Hepatic stellate cell (primary cell): ENCODE results near the gene CSMD2.
A peak's percentile ranks its signal among the peaks of the same experiment; 100 is the strongest.
"Not testable (repeated sequence)": the region's sequence is repeated elsewhere in the genome, so short reads cannot be mapped to it uniquely, and the experiment has no call there.

Experiments
- DNase-seq: peaks from one replicate; pipeline ENCODE4 v3.0.0; 2011; ENCODE audit warnings: low spot score

Gene CSMD2

DNA sequence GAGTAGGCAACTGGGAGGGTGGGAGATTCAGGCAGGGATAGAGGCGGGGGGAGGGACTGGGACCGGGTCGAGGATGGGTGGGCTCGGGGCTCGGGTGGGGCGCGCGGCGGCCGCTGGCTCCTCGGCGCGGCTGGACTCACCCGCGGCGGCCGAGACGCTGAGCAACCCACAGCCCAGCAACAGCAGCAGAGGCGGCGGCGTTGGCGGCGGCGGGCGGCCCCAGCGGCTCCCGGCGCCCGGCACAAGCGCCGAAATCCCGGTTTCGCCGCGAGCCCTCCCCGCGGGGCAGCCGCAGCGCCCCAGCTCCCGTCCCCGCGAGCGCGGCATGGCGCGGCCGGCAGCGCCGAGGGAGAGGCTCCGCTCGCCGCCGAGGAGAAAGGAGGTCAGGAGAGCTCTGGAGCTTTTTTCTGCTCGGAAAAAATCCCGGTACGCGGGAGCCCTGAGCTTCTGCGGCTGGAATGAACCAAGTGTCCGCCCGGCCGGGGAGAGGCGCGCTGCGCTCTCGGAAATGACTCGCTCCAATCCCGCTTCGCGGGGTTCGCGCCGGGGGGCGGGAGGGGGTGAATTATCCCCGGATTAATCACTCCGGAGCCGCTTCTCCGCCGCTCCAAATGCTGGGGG lies at the start of gene CSMD2:
Gene CSMD2, minus strand, starts transcription at position 460 of the 621 bp plus-strand sequence. Its CDS starts 133 bp downstream, at position 327.
- DNase-seq: peak; percentile 35

DNA sequence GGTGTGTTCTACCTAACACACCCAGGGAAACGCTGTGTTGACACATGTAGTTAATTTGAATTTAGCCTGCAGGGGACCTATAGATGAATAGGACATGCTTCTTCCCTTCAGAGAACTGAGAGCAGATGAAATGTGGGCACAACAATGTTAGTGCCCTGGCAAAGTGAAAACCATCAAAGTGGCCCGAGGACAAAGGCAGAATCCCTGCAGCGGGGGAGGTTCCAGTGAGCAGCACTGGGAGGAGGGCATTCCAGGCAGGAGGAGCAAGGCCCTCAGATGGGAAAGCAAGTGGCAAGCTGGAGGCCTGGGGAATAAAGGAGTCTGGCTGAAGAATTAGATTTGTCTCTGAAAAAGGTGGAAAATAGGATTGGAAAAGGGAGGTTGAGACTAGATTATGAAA lies 48.9 kb upstream of the CSMD2 start:
- DNase-seq: no peak

DNA sequence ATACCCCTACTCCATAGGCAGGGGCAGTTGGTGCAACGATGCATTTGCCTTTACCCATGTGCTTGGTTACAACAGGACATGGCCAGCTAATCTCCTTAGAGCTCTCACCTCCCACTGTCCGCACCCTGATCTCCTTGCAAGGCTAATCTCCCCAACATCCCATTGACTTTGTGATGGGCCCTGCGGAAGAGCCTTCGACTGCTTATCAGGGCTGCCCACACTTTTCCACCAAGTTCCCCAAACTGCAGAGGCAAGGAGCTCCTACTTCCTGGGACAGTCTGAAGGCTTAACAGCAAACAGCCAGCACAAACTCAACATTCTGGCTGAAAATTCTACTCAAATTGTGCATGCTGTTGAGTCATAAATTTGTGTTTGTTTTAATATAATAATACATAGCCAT lies 47.6 kb upstream of the CSMD2 start:
- no peak for DNase-seq

DNA sequence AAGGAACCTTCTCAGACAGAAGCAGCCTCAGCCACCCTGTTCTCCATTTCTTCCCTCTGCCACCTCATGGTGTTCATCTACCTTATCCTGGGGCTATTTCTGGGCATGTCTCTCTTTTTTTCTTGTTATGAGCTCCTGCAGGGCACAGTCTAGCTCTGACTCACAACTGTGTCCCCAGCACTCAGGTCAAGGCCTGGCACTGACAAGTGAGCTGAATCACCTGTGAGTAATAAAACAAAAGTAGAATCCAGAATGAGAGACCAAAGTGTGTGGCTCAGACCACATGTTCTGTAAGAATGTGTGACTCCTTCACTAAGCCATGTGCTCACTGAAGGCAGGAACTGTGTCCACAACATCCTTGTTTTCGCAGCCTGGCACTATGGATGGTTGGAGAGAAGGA lies 34.9 kb upstream of the CSMD2 start:
- no peak for DNase-seq

DNA sequence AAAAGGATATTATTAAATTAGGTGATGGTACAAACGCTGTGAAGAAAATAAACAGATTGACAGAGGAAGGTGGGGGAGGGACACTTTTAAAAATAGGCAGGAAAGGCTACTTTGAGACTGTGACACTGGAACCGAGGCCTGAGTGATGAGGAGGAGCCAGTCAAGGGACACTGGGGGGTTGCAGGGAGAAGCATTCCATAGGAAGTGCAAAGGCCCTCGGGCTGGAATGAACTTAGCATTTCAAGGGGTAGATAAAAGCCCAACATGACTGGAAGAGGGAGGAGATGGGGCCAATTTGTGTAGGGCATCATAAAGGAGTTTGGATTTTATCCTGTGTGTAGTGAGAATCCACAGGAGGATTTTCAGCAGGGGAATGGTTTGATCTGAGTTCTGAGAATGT lies 27.6 kb upstream of the CSMD2 start:
- no peak for DNase-seq

DNA sequence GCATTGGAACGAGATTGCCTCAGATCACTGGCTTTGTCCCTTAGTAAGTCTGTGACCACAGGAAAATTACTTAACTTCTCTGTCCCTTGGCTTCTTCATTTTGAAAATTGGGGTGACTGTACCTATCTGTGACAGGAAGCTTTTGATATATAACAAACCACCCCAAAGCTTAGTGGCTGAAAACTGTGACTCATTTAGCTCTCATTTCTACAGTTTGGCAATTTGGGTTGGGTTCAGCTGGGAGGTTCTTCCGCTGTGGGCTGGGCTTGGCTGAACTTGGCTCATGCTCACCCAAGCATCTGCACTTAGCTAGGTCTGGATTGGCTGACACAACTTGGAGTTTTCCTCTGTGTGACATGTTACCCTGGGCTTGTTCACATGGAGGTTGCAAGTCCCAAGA lies 25.7 kb upstream of the CSMD2 start:
- no peak for DNase-seq

DNA sequence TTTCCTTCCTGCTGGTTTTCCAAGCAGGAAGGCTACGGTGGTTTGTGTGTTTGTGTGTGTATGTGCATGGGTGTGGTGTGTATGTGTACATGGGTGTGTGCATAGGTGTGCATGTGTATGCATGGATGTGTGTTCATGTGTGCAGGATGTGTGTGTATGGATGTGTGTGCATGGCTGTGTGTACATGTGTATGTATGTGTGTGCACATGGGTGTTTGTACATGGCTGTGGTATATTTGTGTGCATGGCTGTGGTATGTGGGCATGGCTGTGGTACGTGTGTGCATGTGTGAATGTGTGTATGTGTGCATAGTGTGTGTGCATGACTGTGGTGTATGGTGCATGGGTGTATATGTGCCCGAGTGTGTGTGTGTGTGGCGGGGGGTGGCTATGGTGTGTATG lies 24.0 kb upstream of the CSMD2 start:
- no peak for DNase-seq

DNA sequence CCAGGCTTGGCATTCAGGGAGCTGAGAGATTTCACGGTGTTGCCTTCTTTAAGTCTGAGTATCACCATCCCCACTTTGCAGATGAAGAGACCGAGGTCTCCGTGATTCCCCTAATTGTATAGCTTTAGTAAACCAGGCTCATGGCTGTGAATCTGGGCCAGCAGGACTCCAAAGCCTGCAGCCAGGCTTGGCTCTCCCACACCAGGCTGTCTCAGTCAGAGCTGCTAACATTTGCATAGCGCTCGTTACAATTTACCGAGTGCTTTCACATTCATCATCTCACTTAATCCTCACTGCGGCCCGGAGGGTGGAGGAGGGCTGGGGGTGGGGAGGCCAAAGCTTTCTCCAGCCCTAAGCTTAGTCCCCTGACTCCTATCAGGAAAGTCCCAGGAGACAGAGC lies 23.4 kb upstream of the CSMD2 start:
- no peak for DNase-seq

DNA sequence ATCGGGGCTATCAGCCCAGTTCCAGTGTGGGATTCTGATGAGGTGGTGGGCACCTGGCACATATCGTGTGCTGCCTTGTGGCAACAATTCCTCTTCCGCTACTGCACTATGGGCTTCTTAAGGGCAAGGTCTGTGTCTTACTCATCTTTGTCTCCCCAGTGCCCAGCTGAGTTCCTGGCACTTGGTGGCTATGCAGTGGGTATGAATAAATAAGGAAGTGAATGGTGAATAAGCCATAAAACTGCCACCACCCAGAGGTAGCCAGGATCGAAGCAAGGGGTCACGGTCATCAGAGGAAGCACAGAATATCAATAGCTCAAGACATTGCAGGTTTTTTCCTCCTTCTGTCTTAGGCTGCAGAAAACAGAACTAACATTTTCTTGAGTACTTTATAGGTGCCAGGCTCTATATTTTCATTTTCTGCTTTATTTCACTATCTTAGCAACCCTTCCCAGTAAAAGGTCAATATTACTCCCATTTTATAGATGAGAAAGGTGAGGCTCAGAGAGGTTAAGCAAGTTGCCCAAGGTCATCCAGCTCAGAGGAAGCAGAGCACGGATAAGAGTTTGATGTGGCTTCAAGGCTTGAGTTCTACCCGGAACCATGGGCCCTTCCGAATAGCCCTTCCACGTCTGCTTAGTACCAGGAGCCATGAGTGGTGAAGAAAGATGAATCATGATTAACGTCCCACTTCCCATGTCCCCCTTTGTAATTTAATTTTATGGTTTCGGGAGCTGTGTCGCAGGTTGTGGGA lies 21.9 kb upstream of the CSMD2 start:
- no peak for DNase-seq

DNA sequence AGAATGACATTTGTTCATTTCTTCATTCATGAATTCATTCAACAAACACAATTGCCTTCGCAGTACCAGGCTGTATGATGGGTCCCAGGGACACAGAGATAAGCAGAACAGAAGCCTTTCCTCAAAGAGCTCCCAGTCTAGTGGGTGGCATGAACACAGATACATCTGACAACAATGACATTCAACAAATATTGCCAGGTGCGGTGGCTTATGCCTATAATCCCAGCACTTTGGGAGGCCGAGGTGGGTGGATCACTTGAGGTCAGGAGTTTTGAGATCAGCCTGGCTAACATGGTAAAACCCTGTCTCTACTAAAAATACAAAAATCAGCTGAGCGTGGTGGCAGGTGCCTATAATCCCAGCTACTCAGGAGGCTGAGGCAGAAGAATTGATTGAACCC lies 18.4 kb upstream of the CSMD2 start:
- DNase-seq: not testable (repeated sequence)

DNA sequence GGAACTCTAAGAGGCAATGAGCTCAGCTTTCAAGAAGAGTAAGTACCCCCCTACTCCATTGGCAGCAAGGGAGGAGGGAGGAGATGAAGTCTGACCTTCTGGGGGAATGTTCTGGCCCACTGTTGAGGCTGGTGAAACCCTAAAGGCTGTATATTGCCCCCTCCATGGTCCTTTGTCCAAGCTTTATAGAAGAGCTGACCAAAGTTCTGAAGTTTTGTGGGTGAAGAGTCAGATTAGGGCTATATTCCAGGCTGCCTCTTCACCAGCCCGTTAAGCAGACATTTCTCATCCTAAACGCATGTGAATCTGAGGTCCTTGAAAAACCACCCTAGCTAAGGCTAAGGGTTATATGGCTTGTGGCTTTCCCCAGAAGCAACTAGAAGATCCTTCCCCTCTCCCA lies 13.0 kb upstream of the CSMD2 start:
- no peak for DNase-seq

DNA sequence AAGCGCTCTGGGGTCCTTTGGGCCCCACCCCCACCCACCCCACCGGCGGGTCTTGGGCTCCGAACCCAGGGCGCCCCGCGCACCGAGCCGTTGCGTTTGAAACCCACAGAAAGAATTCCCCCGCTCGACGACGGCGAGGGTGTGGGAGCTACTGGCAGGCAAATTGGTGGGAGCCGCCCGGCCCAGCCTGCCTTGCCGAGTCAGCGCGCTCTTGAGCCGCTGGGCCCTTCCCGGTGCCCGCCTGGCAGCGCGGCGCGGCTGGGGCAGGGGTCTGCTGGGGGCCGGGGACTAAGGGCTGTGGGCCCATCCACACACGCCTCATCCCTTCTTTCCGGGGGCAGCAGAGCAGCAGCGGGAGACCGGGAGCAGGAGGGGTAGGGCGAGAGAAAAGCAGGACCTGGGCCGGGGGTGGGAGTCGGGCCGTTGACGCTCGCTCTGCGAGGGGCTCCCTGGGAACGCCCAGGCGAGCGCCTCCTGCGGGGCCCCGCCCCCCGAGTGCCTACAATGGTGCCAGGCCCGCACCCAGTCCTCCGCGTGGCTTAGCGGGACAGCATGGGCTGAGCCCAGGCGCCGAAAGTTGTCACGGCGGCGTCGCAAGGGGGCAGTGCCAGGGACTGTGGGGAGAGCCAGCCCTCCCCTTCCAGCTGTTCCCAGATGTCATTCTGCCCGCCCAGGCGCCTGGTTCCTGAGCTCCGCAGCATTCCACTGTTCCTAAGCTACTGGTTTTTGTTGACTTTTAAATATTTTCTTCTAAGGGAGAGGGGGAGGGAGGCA lies 12.0 kb upstream of the CSMD2 start, which contains the start of gene C1orf94:
Gene C1orf94, plus strand, starts transcription at position 78 of the 774 bp plus-strand sequence. CDS start 883 bp downstream, outside the sequence.
- DNase-seq: no peak

DNA sequence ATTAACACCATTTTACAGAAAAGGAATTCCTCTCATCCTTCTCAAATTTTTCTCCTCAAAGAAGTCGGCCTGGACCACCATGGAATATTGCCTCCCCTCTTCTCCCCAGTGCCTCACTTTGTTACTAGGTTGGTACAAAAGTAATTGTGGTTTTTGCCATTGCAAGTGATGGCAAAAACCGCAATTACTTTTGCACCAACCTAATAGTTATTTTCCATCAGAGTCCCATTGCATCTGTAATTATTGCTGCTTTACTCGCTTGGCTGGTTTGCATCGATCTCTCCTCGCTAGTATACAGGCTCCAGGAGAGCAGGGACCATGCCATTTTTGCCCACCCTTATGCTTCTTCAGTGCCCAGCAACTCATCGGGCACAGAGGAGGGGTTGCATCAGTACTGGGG lies 10.7 kb upstream of the CSMD2 start:
- DNase-seq: no peak

DNA sequence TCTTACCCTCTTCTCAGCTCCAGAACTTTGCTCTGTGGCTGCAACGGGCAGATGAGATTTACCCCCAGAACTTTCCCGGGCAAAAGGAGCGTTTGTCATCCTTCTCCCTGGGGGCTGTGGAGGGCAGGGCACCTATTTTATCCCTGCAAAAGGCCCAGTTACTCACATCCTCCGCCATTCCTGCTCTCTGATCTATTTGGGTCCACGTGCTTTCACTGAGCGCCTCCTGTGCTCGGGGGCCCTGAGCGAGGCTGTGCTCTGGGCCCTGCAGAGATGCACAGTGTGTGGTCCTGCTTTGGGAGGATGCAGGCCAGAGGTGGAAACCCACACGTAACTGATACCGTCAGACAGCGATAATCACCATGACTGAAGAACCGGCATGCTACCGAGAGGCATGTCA lies 2.4 kb upstream of the CSMD2 start:
- DNase-seq: no peak

DNA sequence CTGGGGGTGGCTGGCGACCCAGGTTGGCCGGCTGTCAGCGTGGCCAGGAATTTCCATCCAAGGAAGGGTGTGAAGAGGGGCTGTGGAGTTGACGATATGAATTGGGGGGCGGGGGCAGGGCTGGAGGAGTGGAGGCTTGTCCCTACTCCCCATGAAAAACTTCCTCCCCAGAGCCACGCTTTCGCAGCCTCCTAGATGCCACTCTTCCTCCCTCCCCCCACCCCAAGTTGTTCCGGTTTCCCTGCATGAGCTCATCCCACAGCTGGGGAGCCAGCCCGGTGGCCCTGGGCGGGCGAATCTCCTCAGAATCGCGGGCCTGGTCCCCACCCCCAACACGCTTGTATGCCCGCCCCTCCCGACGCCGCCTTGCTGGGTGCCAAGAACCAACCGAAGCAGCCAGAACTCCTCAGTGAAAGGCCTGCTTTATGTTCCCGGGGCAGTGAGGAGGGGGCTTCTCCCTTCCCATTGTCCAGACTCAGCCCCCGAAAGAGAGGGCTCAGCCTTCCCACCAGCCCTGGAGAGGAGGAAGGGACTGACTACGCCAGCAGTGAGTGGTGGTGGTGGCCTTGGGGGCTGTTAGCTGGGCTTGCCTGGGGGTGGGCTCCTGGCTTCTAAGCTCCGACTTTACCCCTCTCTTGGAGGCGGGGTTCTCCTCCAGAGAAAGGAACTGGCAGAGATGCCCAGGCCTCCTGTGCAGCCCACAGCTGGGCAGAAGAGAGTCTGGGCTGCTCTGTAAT lies 1.8 kb upstream of the CSMD2 start:
- DNase-seq: no peak

DNA sequence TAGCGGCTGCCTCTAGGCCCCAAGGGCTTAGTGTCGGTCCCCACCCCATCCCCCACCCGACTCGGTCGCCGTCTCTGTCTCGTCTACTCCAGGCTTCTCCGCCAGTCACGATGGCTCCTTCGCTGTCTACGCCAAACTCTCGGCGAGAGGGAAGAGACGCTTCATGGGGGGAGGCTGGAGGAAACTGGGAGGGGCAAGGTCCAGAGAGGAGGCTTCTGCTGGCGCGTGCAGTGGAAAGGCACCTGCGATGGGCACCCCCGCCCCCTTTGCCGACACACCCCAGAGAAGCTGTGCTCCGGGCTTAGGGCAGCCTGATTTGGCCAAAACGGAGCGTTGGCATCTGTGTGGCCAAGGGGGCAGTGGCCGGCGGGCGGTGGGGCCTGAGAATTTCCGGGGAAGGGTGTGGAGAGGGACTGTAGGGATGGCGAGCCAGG lies 1.2 kb upstream of the CSMD2 start:
- DNase-seq: no peak

DNA sequence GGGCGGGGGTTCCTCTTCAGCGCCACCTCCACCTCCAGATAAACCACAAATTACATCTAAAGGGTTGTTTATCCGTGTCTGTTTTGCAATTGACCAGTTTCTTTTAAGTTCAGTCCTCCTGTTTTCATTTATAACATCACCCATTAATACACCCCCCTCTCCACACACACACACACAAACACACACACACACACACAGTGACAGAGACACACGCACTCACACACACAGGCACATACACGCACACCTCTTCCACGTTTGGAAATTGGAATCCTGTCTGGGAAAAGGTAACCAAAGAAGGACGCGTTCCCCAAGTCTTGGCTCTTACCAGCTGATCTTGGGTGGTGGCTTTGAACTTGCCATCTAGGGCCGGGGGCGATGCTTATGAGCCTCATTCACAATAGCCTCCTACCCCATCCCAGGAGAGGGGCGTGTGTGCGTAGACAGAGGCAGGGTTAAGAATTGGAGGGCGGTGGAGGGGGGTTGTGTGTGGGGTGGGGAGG lies 442 bp upstream of the CSMD2 start:
- no peak for DNase-seq

DNA sequence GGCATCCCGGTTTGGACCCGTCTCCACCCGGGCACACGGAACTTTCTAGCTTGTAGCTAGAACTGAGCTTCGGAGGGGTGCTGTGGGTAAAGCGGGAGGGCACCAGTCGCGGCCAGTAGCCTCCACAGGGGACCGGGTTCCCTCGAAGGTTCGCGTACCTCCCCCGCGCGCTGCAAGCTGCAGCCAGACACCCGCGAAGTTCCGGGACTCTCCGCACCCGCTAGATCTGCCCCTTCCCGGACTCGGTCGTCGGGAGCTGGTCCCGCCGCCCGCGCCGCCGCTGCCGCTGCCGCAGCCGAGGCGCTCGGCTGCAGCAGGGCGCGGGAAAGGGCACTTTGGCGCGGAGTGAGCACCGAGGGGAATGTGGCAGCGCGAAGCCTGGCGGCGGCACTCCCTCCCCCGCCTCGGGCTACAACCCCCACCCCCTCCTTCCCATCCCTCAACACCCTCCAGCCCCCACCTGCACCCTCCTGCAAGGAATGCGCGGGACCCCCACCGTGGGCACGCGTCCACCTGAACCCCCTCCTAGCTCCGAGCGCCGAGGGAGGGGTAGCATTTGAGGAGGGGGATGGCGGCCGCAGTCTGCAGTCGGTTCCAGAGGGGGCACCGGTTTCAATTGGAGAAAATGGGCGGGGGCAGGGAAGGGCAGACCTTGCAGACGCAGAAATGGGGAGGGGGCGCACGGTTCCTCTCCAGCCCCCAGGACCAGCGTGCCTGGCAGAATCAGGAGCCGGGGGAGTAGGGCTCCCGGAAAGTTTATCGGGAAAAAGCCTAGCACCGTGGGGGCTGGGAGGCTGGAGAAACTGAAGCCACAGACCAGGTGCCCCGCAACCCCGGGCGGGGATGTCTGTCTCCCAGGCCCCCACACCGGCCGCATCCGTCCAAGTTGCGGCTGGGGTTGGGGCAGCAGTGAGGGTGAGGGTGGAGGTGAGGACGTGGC lies 968 bp downstream of the CSMD2 start:
- no peak for DNase-seq

DNA sequence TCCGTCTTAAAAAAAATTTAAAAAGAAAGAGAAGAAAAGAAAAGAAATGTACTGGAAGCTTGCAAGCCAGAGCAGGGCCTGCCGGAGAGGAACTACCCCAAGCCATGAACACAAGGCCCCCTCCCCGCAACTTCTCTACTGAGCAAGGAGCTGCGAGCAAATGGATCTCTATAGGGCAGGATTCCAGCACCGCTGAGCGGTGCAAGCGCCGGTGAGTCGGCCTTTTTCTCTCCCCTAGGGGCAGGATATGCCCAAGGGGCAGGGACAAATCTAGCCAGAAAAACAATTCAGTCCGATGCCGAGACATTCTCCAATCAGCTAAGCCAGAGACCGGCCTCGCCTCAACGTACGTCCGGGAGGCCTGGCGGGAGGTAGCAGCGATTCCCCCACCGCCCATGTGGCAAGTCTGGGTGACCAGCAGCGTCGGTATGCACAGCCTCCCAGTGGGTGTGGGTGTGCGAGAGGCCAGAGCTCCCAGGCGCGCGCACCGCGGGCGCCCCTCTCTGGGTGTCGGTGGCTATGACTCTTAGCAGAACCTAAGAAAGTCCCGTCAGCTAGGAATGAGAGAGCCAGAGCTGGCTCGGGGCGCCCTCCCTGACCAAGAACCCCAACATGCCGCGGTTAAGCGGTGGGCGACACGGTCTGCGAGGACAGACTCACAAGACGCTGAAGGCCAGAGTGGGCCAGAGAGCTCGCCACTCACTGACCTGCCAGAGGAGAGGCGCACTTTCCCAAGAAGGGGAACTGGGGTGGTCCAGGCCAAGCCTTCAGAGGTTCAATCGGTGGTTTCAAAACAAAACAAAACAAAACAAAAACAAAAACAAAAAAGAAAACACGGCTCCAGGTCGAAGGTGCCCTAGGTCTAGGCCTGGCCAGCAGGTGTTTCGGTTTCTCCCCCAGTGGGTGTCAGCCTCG lies 1.9 kb downstream of the CSMD2 start:
- DNase-seq: peak; percentile 63

DNA sequence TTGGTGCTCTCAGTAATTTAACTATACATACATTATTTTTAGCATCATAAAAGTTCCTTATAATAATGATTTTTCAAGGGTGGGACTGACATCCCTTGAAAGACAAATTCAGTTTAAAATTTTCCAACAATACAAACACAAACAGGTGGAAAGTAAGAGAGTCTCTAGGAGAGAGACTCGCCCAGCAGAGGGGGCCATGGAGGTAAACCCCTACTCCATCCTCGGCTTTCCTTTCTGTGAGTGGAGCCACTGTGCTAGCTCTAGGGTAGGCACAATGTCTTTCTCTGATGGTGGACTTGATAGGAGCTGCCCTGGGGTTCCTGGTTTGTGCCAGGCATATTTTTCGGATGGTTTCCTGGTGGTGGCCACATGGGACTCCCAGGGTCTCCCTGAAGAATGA lies 8.3 kb downstream of the CSMD2 start:
- DNase-seq: no peak
